Activated CD4-positive, alpha-beta T cell treated with anti-CD3 and anti-CD28 coated beads for 36 hours (primary cell): Measurements from ENCODE around the gene KCNJ12. TPM values are rescaled to one million over a fixed set of nuclear protein-coding genes. Genes with fewer than 3 reads are reported as not detected.
"Not testable (repeated sequence)": the region's sequence is repeated elsewhere in the genome, so short reads cannot be mapped to it uniquely, and the experiment has no call there.

Experiments
- ATAC-seq: fragments of 200-7000 bp; cut with Tn5 transposase; one replicate; pipeline ENCODE4 v1.10.0; 2021; ENCODE audit warnings: mild to moderate bottlenecking, moderate library complexity
- CTCF ChIA-PET: fragments of 350-600 bp; sonication (Branson Sonifier 250); formaldehyde crosslinking; loops from one replicate; lab custom pipeline; 2021; ENCODE audit warnings: antibody characterized with exemption; lab: Charles Lee
- POLR2A ChIA-PET: fragments of 350-600 bp; sonication (Branson Sonifier 250); formaldehyde crosslinking; loops from one replicate; lab custom pipeline; 2021; ENCODE audit warnings: antibody characterized with exemption, inconsistent platforms; lab: Charles Lee
- DNase-seq: peaks from one replicate; pipeline ENCODE4 v3.0.0-alpha.2; 2020
- H3K27ac Mint-ChIP-seq: one replicate; pipeline ENCODE4 v1.8.0; 2021; ENCODE audit warnings: mixed read lengths
- H3K27me3 Mint-ChIP-seq: one replicate; pipeline ENCODE4 v1.8.0; 2021; ENCODE audit warnings: mixed read lengths
- H3K36me3 Mint-ChIP-seq: one replicate; pipeline ENCODE4 v1.8.0; 2021; ENCODE audit warnings: low read depth, mixed read lengths
- H3K4me1 Mint-ChIP-seq: one replicate; pipeline ENCODE4 v1.8.0; 2021; ENCODE audit warnings: mixed read lengths
- H3K4me3 Mint-ChIP-seq: one replicate; pipeline ENCODE4 v1.8.0; 2021; ENCODE audit warnings: mild to moderate bottlenecking, moderate library complexity, mixed read lengths
- H3K9me3 Mint-ChIP-seq: one replicate; pipeline ENCODE4 v1.8.0; 2021; ENCODE audit warnings: low read depth, mixed read lengths
- intact Hi-C, 2 experiments: fragments of 100-400 bp; cut with DNase I in 1 of 2; cut with micrococcal nuclease in 1 of 2; formaldehyde crosslinking; loops; one replicate each; pipeline versions ENCODE4 v1.14.2 to v1.15.1; 2022 to 2024; cut with DNase I, micrococcal nuclease
- total RNA-seq, 2 experiments: library from RNA; stranded (reverse); gene quantifications; one replicate each; pipeline ENCODE4 v1.2.3, GENCODE V29; 2021

KCNJ12 gene
- total RNA-seq, 2 experiments from 2014 or later, result not detected

- intact Hi-C loops, POLR2A ChIA-PET, H3K4me1 Mint-ChIP-seq, H3K4me3 Mint-ChIP-seq, H3K36me3 Mint-ChIP-seq, H3K27ac Mint-ChIP-seq, ATAC-seq, DNase-seq, CTCF ChIA-PET, H3K9me3 Mint-ChIP-seq, H3K27me3 Mint-ChIP-seq: not testable (repeated sequence)
These were observed 37.6 kb downstream of the KCNJ12 start for GRCh38 chr17:21413570-21414279.

GRCh38 chr17:21414616-21415015, 38.5 kb downstream of the KCNJ12 start:
- H3K4me1 Mint-ChIP-seq, POLR2A ChIA-PET, H3K27ac Mint-ChIP-seq, intact Hi-C loops, DNase-seq, H3K36me3 Mint-ChIP-seq, H3K9me3 Mint-ChIP-seq, H3K4me3 Mint-ChIP-seq, CTCF ChIA-PET, H3K27me3 Mint-ChIP-seq, ATAC-seq: not testable (repeated sequence)

DNA sequence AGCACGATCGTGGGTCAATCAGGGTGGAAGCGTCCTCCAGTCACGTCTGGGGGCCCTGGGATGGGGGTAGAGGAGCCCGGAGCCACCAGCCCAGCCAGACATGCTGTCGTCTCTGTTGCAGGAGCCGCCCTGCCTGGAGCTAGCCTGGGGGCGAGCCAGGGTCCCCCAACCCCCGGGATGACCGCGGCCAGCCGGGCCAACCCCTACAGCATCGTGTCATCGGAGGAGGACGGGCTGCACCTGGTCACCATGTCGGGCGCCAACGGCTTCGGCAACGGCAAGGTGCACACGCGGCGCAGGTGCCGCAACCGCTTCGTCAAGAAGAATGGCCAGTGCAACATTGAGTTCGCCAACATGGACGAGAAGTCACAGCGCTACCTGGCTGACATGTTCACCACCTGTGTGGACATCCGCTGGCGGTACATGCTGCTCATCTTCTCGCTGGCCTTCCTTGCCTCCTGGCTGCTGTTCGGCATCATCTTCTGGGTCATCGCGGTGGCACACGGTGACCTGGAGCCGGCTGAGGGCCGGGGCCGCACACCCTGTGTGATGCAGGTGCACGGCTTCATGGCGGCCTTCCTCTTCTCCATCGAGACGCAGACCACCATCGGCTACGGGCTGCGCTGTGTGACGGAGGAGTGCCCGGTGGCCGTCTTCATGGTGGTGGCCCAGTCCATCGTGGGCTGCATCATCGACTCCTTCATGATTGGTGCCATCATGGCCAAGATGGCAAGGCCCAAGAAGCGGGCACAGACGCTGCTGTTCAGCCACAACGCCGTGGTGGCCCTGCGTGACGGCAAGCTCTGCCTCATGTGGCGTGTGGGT, 39.2 kb downstream of the KCNJ12 start:
- CTCF ChIA-PET, result not testable (repeated sequence)

DNA sequence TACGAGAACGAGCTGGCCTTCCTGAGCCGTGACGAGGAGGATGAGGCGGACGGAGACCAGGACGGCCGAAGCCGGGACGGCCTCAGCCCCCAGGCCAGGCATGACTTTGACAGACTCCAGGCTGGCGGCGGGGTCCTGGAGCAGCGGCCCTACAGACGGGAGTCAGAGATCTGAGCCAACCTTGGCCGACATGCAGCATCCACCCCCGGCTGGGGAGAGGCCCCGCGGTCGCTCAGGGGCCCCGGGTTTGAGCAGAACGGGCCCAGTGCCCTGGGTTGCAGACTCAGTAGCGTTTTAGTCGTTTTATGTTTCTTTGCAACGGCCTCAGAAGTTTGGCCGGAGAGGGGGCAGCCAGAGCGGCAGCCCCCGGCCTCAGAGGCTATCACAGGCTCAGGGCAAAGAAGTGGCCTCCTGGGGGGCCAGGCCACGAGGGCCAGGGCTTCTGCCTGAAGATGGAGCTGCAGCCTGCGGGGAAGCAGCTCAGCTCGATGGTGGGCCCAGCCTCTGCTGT, 40.4 kb downstream of the KCNJ12 start:
- POLR2A ChIA-PET, DNase-seq, H3K4me3 Mint-ChIP-seq, H3K9me3 Mint-ChIP-seq, ATAC-seq, H3K27me3 Mint-ChIP-seq, H3K36me3 Mint-ChIP-seq, intact Hi-C loops, H3K27ac Mint-ChIP-seq, CTCF ChIA-PET: not testable (repeated sequence)
- peaks cover 15% of the 10 kb centered on the region for H3K4me1 Mint-ChIP-seq

More for the DNA sequence above, 39.2 kb downstream of the KCNJ12 start:
- H3K9me3 Mint-ChIP-seq, POLR2A ChIA-PET, H3K4me3 Mint-ChIP-seq, DNase-seq, H3K36me3 Mint-ChIP-seq, ATAC-seq, intact Hi-C loops, H3K27ac Mint-ChIP-seq, H3K27me3 Mint-ChIP-seq: not testable (repeated sequence)
- H3K4me1 Mint-ChIP-seq, result peaks cover 15% of the 10 kb centered on the region

DNA sequence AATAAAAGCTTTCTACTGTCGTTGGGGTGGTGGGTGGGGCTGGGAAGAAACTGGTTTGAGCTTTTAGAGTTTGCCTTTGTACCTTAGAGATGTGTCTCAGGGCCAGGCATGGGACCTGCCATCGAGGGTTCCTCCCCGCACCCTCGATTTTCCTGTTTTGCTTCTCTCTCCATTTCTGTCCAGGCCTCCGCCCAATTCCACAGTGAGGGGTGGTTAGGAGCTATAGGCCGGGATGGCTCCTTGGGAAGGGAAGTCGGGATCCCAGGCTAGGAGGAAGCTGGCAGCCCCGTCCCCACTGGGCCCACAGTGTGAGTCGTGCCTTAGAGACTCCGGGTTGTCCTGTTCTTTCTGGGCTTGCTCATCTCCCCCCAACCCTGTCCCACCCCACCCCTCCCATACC, 41.2 kb downstream of the KCNJ12 start:
- intact Hi-C loops, H3K4me3 Mint-ChIP-seq, H3K27me3 Mint-ChIP-seq, ATAC-seq, CTCF ChIA-PET, H3K9me3 Mint-ChIP-seq, H3K36me3 Mint-ChIP-seq, POLR2A ChIA-PET, H3K27ac Mint-ChIP-seq, DNase-seq: not testable (repeated sequence)
- H3K4me1 Mint-ChIP-seq, result peaks cover 15% of the 10 kb centered on the region

DNA sequence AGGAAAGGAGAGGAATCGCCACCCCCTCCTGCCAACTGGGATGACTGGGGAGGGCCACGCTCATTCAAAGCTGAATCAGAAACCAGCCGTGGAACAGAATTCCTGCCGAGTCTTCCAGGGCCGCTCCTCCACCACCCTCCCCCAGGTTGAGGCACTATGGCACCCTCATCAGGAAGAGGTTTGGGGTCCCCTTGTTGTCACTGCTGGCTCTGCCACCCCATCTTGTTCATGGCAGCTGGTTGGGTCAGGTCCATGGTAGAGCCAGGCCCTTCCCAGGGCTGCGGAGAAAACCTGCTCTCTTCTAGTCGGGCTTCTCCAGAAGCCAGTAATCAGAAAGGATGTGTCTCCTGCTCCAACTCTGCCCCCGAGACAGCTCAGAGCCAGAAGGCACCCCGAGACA, 41.8 kb downstream of the KCNJ12 start:
- no peak overlapping the region for H3K27ac Mint-ChIP-seq
- intact Hi-C loops, result no loop called here
- DNase-seq (no peak), ATAC-seq (no peak)
- CTCF ChIA-PET, result no interaction called here
- POLR2A ChIA-PET, result no interaction called here
- H3K27me3 Mint-ChIP-seq, result peaks cover 2% of the 10 kb centered on the region
- no peaks in the 10 kb centered on the region for H3K9me3 Mint-ChIP-seq
- no peaks in the 10 kb centered on the region for H3K36me3 Mint-ChIP-seq
- H3K4me1 Mint-ChIP-seq, result peaks cover 15% of the 10 kb centered on the region
- no peak overlapping the region for H3K4me3 Mint-ChIP-seq

- intact Hi-C loops, result no loop called here
- no peaks in the 10 kb centered on the region for H3K36me3 Mint-ChIP-seq
- ATAC-seq (peak; percentile 73), DNase-seq (peak; percentile 34)
- H3K4me1 Mint-ChIP-seq, result peaks cover 15% of the 10 kb centered on the region
- peak overlapping the region; percentile 27 for H3K27ac Mint-ChIP-seq
- ChIA-PET POLR2A (interaction anchor here (0.7 kb wide), 1 partner anchor 39 kb away, joined by 3 read pairs; no protein-coding TSS in a partner anchor), CTCF (no interaction called here)
- no peaks in the 10 kb centered on the region for H3K9me3 Mint-ChIP-seq
- H3K4me3 Mint-ChIP-seq, result no peak overlapping the region
- H3K27me3 Mint-ChIP-seq, result peaks cover 2% of the 10 kb centered on the region
These were observed 42.5 kb downstream of the KCNJ12 start for GRCh38 chr17:21418446-21419298.

DNA sequence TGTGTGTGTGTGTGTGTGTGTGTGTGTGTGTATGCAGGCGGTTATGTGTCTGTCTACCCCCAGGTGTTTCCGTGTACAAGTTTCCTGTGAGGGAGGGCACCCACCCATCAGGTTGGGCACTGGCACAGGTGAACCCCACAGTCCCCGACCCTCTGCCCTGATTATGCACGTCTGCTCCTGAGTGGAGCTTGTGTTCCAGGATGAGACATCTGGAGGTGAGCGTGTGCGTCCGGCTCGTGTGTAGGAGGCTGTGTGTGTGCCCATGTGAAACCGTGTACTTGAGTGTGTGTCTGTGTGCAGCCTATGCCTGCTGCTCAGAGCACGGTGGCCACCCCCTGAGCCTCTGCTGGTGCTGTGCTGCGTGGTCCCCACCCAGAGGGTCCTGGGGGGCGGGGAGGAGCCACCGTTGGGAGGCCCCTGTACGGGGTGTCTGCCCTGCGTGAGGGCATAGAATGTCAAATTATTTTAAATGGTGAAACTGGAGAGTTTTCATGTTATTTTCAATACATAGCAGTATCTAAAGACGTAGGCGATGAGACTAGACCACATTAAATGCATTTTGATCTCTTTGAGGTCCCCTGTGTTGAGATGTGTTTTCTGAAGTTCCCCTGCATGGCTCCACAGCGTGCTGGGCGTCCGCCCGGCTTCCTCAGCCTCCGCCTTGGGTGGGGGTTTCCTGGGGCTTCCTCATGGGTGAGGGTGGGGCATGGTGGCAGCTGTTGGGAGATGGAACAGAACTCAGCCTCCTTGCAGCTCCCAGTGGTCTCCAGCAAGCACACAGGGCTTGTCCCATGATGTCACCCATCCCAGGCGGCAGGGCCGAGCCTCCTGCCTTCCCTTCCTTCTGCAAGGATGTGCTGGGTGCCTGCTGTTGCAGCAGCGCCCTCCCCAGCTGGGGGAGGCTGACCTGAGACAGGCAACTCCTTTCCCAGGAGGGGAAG, 43.4 kb downstream of the KCNJ12 start:
- POLR2A ChIA-PET, result no interaction called here
- intact Hi-C loops, result loop anchor here in 1 of 2 experiments (5.0 kb wide), 1 partner anchor 288 kb away; no protein-coding TSS in a partner anchor
- Mint-ChIP-seq H3K9me3 (no peaks in the 10 kb centered on the region), H3K27me3 (peaks cover 2% of the 10 kb centered on the region), H3K36me3 (no peaks in the 10 kb centered on the region), H3K4me1 (peaks cover 15% of the 10 kb centered on the region), H3K27ac (peak overlapping the region; percentile 27), H3K4me3 (no peak overlapping the region)
- CTCF ChIA-PET, result no interaction called here
- ATAC-seq (peak; percentile 72), DNase-seq (peak; percentile 48)

DNA sequence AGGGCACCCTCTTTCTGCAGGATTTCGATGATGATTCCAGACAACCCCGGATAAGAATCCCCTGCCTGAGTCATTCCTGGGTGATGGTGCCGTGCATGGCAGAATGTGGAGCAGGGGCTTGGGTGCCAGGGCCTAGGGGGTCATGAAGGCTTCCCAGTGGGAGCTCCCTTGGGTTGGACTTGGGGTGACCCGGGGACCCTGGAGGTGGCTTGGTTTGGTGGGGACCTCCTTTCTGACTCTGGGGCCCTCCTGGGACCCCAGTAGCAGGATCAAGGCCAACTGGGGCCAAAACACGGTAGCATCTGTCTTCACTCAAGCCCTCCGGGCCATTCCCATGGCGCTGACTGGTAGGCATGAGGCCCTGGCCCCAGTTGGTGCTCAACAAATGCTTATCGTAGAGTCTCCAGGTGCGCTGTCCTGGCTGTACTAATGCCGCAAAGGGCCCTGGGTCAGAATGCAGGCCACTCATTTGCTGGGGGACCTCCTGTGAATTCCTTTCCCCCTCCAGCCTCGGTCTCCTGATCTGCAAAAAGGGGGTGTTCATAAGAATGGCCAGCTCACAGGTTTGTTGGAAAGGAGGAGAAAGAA, 44.4 kb downstream of the KCNJ12 start:
- CTCF ChIA-PET, H3K27me3 Mint-ChIP-seq, POLR2A ChIA-PET, H3K4me3 Mint-ChIP-seq, H3K9me3 Mint-ChIP-seq, H3K27ac Mint-ChIP-seq, DNase-seq, H3K36me3 Mint-ChIP-seq, ATAC-seq: not testable (repeated sequence)
- H3K4me1 Mint-ChIP-seq, result peaks cover 15% of the 10 kb centered on the region
- intact Hi-C loops, result loop anchor here in 1 of 2 experiments (5.0 kb wide), 1 partner anchor 287 kb away; no protein-coding TSS in a partner anchor
